GM21786 (cell line): ENCODE results near the gene SLC10A7.

ENCODE experiments used
- ATAC-seq: cut with Tn5 transposase; IDR thresholded peaks from one replicate; pipeline ENCODE4 v1.9.1; 2021; ENCODE audit not compliant: unreplicated experiment

The SLC10A7 gene

DNA sequence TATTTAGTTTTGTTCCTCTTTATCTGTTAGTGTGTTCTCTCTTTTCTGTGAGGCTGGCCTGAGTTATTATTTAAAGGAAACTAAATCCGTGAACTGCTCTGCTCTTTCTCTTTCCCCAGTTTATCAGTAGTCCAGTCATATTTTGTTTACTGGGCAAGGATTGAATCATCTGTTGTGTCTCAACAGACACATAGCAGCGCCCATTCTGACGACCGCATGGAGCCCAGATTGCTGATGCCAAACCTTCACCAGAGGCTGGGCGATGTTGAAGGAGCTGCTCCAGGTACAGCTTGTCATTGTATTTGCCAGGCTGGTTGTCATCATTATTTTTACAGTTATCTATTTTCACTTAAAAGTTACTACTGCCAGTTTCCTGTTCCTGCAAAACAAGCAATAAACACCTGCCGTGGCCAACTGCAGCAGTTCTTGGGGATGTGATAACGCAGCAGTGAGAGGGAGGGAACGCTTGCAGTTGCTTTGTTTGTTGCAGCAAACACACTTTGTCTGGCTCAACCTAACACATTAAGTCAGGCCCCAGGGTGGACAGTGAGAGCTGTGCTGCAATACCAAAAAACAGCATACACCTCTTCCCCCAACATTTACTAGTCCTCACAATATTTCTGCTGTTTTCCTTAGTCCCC, 297.3 kb downstream of the SLC10A7 start:
- ATAC-seq = no peak

DNA sequence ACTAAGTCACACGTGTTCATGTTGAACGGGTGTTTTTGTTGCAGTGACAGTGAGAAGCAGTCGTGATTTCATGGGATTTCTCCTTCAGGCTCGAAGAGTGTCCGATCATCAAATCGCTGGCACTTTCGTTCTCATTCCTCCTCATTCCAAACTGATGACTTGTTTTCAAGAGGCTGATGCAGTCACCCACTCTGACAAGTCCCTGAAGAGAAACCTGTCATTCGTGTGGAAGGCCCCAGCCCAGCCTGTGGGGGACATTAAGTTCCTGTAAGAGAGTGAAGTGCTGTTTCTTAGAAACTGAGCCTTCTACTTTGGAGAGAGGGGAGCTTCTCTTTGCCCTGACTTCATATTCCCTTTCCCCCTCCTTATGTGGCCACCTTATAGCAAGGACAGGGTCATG, 299.4 kb downstream of the SLC10A7 start:
- no peak for ATAC-seq

DNA sequence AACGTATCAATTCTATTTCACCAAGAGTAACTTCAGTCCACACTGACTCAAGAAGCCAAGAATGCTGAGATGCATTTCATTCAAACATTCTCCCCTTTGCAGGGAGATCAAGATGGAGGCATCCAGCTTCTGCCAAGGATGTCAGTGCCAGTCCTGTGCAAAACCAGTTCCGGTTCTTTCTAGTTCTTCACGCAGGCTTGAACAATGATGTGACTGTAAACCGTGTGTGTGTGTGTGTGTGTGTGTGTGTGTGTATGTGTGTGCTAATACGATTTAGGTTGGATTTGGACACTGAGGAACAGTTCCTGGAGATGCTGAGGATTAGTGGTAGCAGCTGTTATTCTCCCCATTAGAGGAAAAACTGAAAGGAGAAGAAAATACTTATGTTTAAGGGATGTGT, 307.5 kb downstream of the SLC10A7 start, which contains the start of gene REELD1:
Gene REELD1, plus strand, starts transcription at position 301 of the 400 bp plus-strand sequence. CDS start 2,415 bp downstream, outside the sequence.
- no peak for ATAC-seq

DNA sequence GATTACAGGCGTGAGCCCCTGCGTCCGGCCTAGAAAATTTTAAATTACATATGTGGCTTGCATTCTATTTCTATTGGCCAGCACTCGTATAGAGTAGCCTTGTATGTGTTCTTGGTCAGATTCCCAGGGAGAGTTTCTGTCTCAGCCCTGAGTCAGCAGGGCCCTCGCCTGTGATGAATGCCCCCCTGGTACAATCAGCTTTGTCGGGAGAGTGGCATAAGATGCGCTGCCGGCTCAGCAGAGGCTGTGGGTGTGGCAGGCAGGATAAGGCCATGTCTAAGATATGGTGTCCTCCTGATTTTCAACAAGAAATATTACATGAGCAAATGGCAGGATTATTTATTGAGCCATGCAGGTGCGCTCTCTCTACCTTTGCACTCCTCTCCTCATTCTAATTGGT, 309.0 kb downstream of the SLC10A7 start:
- no peak for ATAC-seq

DNA sequence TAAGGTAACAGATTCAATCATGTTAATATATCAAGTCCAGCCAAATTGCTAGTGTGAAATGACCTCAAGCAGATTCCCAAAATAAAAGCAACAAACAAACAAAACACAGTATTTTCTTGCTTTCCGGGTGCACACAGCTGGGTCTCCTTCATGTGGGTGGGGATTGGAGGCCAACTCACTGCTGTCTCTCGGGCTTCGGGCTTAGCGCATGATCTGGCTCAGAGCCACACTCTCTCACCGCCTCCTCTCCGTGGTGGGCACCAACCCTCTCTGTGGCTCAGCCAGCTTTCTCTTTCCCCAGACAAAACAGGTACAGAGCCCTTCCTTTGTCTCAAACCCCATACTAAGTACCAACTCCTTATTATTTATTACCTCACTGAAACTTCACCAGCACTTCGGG, 310.3 kb downstream of the SLC10A7 start:
- ATAC-seq = no peak

DNA sequence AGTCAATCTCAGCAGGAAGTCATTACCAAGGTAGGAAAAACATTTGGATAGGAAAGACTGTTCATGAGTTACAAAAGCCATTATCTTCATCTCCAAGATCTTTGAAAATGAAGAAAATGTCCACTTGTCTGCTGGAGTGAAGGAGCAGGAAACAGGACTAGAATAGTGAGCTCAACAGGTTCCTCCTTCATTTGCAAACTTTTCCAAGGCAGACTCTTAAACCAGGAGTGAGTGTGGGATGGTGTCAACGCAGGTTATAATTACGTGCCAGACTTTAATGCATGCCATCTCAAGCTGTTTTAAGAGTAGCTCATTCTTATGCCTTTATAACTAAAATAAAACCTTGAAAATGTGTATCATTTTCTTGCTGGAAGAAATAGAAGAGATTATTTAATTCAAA, 310.9 kb downstream of the SLC10A7 start:
- ATAC-seq = no peak

DNA sequence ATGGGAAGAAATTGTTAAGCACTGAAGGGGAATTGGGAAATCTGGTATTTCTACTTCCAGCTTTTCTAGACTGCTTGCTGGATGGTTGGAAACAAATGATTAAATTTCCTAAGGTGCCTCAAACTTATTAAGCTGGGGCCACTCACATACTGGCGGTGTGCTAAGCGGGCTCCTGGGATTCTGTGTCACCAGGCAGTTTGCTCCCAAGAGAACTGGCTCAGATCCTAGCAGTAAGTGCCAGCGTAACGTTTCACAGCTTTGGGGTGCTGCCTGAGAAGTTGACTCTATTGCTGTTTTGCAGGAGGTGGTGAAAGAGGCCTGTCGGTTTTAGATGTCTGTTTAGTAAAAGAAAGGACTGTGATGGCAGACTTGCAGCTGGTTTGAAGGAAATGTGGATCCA, 314.3 kb downstream of the SLC10A7 start:
- ATAC-seq = no peak
